SK-N-SH (cell line): ENCODE data around the gene PRPF40B. TPM values are rescaled to one million over a fixed set of nuclear protein-coding genes. Genes with fewer than 3 reads are reported as not detected.

ENCODE experiments used
- CTCF ChIA-PET: fragments of 300-600, 350-600 bp; formaldehyde crosslinking; extraction: SDS; loops from one replicate; lab custom pipeline; 2021; lab: Yijun Ruan, JAX
- POLR2A ChIA-PET: fragments of 350-600 bp; sonication (Branson Sonifier 250); formaldehyde crosslinking; extraction: SDS; loops from one replicate; lab custom pipeline; 2020; ENCODE audit warnings: antibody characterized with exemption, inconsistent platforms; lab: Yijun Ruan, JAX
- DNase-seq: peaks from one replicate; pipeline ENCODE4 v3.0.0; 2012
- H2AFZ ChIP-seq: fragments of 200-600 bp; sonication (generic); 2 replicates; pipeline ENCODE4 v1.8.1; 2016; ENCODE audit warnings: antibody characterized with exemption, mild to moderate bottlenecking, low read depth
- H3F3A ChIP-seq: fragments of 200-600 bp; sonication (generic); replicated peaks from 2 replicates; pipeline ENCODE3; 2016; ENCODE audit warnings: antibody characterized with exemption, mild to moderate bottlenecking; ENCODE audit not compliant: insufficient read depth
- H3K27ac ChIP-seq, 2 experiments: fragments of 200-500 bp in 1 of 2; fragments of 200-600 bp in 1 of 2; sonication (Bioruptor generic) in 1 of 2; sonication (generic), shearing (Covaris generic) in 1 of 2; 2 replicates each; pipeline versions ENCODE4 v1.5.1 to v1.6.1; 2014 to 2016; ENCODE audit warnings: low read depth in 2 of 2, inconsistent platforms in 1 of 2, low read length in 1 of 2, mild to moderate bottlenecking in 1 of 2, mixed read lengths in 1 of 2
- H3K27me3 ChIP-seq: fragments of 200-600 bp; sonication (generic), shearing (Covaris generic); 2 replicates; pipeline ENCODE4 v1.6.1; 2016; ENCODE audit warnings: mixed run types; ENCODE audit not compliant: insufficient read depth
- H3K36me3 ChIP-seq, 2 experiments: fragments of 200-500 bp in 1 of 2; fragments of 200-600 bp in 1 of 2; sonication (Bioruptor generic) in 1 of 2; sonication (generic) in 1 of 2; replicated peaks in 1 of 2; 2 replicates each; pipeline versions ENCODE3 to v1.5.1; 2014 to 2016; ENCODE audit warnings: low read length in 1 of 2, mild to moderate bottlenecking in 1 of 2; ENCODE audit not compliant: insufficient read depth in 2 of 2, control insufficient read depth in 1 of 2
- H3K4me1 ChIP-seq, 2 experiments: fragments of 200-500 bp in 1 of 2; fragments of 200-600 bp in 1 of 2; sonication (Bioruptor generic) in 1 of 2; sonication (generic), shearing (Covaris generic) in 1 of 2; 2 replicates each; pipeline versions ENCODE4 v1.5.1 to v1.6.1; 2014 to 2016; ENCODE audit warnings: low read depth in 1 of 2, low read length in 1 of 2, mixed run types in 1 of 2; ENCODE audit not compliant: insufficient read depth in 2 of 2, control insufficient read depth in 1 of 2
- H3K4me2 ChIP-seq: fragments of 200-600 bp; sonication (generic), shearing (Covaris generic); 2 replicates; pipeline ENCODE4 v1.6.1; 2017; ENCODE audit warnings: mixed run types
- H3K4me3 ChIP-seq, 2 experiments: fragments of 200-500 bp in 1 of 2; fragments of 200-600 bp in 1 of 2; sonication (Bioruptor generic) in 1 of 2; sonication (generic), shearing (Covaris generic) in 1 of 2; 2 replicates each; pipeline versions ENCODE4 v1.5.1 to v1.8.1; 2014 to 2016; ENCODE audit warnings: low read depth in 2 of 2, inconsistent platforms in 1 of 2, low read length in 1 of 2, mild to moderate bottlenecking in 1 of 2, mixed read lengths in 1 of 2, moderate library complexity in 1 of 2
- H3K79me2 ChIP-seq: fragments of 200-600 bp; sonication (generic); 2 replicates; pipeline ENCODE4 v1.8.1; 2017; ENCODE audit warnings: mild to moderate bottlenecking; ENCODE audit not compliant: insufficient read depth
- H3K9ac ChIP-seq: fragments of 200-600 bp; sonication (generic); 2 replicates; pipeline ENCODE4 v1.6.1; 2017; ENCODE audit warnings: mixed run types
- H3K9me2 ChIP-seq: fragments of 200-600 bp; sonication (generic); 2 replicates; pipeline ENCODE4 v1.6.1; 2017; ENCODE audit warnings: mixed run types
- H3K9me3 ChIP-seq: fragments of 200-600 bp; sonication (generic); 2 replicates; pipeline ENCODE4 v1.6.1; 2017; ENCODE audit warnings: mixed run types, mild to moderate bottlenecking, moderate library complexity
- H4K20me1 ChIP-seq: fragments of 200-600 bp; sonication (generic); 2 replicates; pipeline ENCODE4 v1.6.1; 2017; ENCODE audit warnings: mild to moderate bottlenecking, mixed run types; ENCODE audit not compliant: insufficient read depth
- CHD2 ChIP-seq: fragments of 150-350 bp; IDR thresholded peaks from 2 replicates; pipeline ENCODE4 v1.6.1; 2018; ENCODE audit warnings: low read length; ENCODE audit not compliant: partially characterized antibody
- EP300 ChIP-seq, 2 experiments: IDR thresholded peaks; 2 replicates each; pipeline versions ENCODE4 v1.4.0 to v1.6.1; 2012; ENCODE audit warnings: borderline replicate concordance in 1 of 2, low read depth in 1 of 2, low read length in 1 of 2
- FOXM1 ChIP-seq: IDR thresholded peaks from 2 replicates; pipeline ENCODE4 v1.4.0; 2012; ENCODE audit warnings: low read depth, mild to moderate bottlenecking
- GATA2 ChIP-seq: sonication (generic); formaldehyde crosslinking; IDR thresholded peaks from 2 replicates; pipeline ENCODE4 v1.5.0; 2020; ENCODE audit warnings: mild to moderate bottlenecking, missing genetic modification reagents
- MEF2A ChIP-seq: IDR thresholded peaks from 2 replicates; pipeline ENCODE4 v1.4.0; 2012; ENCODE audit warnings: low read depth, borderline replicate concordance
- POLR2AphosphoS5 ChIP-seq: IDR thresholded peaks from 2 replicates; pipeline ENCODE4 v1.6.1; 2012; ENCODE audit warnings: low read depth, low read length
- RAD21 ChIP-seq: IDR thresholded peaks from 2 replicates; pipeline ENCODE4 v1.6.1; 2012; ENCODE audit warnings: mild to moderate bottlenecking, low read length
- RCOR1 ChIP-seq: fragments of 150-350 bp; IDR thresholded peaks from 2 replicates; pipeline ENCODE4 v1.6.1; 2017; ENCODE audit warnings: antibody characterized with exemption, low read length
- SMC3 ChIP-seq: IDR thresholded peaks from 2 replicates; pipeline ENCODE4 v1.6.1; 2012; ENCODE audit warnings: low read depth, low read length, improper control_type of control experiment
- TEAD4 ChIP-seq: IDR thresholded peaks from 2 replicates; pipeline ENCODE4 v1.4.0; 2012; ENCODE audit warnings: mild to moderate bottlenecking, borderline replicate concordance; ENCODE audit not compliant: insufficient read depth
- YY1 ChIP-seq: IDR thresholded peaks from 2 replicates; pipeline ENCODE4 v1.4.0; 2012; ENCODE audit warnings: low read depth, mild to moderate bottlenecking
- WGBS: methylation state at CpG from one replicate; pipeline ENCODE4 v1.1.6; 2017; ENCODE audit warnings: low lambda C conversion rate; 5-methylcytosine and 5-hydroxymethylcytosine counted together
- polyA plus RNA-seq, 3 experiments: library from polyadenylated mRNA; depleted of rRNA; stranded (reverse); fragments of >200 nt; gene quantifications; 2 replicates each; pipeline ENCODE4 v1.2.3, GENCODE V29; 2012
- TF ChIP-seq, protein P1 (sequence below): IDR thresholded peaks from 2 replicates; pipeline ENCODE4 v1.4.0; 2012; ENCODE audit warnings: low read depth
- TF ChIP-seq, protein P2 (sequence below): IDR thresholded peaks from 2 replicates; pipeline ENCODE4 v1.4.0; 2012; ENCODE audit warnings: low read depth, borderline replicate concordance
- TF ChIP-seq, protein P3 (sequence below): fragments of 200-600 bp; sonication (generic); IDR thresholded peaks from 2 replicates; pipeline ENCODE4 v1.6.1; 2017; ENCODE audit warnings: antibody characterized with exemption, mild to moderate bottlenecking, moderate library complexity
- TF ChIP-seq, protein P4 (sequence below): fragments of 150-350 bp; IDR thresholded peaks from 2 replicates; pipeline ENCODE4 v1.6.1; 2016; ENCODE audit warnings: mild to moderate bottlenecking, low read depth, low read length

Gene PRPF40B
- polyA plus RNA-seq, 1 of the 3 experiments (the other 2 are of a cell fraction): 27.0 TPM

DNA sequence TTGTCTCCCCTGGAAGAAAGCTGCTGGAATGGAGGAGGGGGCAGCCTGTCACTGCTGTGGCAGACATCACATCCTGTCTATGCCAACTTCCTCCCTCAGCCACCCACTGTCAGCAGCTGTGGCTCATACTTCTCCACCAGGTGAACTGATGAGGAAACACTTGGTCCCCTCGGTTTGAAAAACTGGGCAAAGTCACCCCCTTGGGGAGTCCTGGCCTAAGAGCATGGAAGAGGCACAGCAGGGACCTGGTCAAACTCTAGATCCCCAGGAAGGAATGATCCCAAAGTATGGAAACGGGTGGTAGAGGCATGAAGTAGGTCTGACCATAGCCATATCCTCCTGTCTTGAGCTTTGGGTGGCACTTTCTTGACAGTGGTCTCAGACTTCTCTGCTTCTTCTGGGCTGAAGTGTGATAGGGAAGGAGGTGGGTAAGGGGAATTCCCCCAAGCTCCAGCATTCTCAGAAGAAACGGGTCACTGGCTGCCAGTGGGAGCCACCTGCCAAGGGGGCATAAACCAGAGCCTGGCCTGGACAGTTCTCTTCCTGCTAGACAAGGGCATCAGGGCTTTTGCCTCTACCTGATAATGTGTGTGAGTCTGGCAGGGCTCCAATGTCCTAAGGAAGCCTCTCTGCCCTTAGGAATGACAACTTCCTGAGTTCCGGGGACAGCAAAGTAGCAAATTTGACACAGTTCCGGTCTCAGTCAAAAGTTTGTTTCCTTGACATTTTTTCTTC is 47.8 kb downstream of the PRPF40B start:
- Histone ChIP-seq H3F3A (peaks cover 26% of the 10 kb centered on the region), H3K4me3 (no peak overlapping the region), H3K4me2 (no peak overlapping the region), H3K9ac (no peak overlapping the region), H3K79me2 (peaks cover 76% of the 10 kb centered on the region), H3K36me3 (no peaks in the 10 kb centered on the region), H3K27ac (peak overlapping the region in 1 of 2 experiments; percentile 26; a peak in 1 of 4 replicates), H3K9me2 (no peaks in the 10 kb centered on the region), H3K27me3 (no peaks in the 10 kb centered on the region), H2AFZ (no peak overlapping the region), H3K9me3 (no peaks in the 10 kb centered on the region), H4K20me1 (no peaks in the 10 kb centered on the region; the same call in 1 of the 2 replicates), H3K4me1 (peaks cover 41 to 49% of the 10 kb centered on the region in 2 experiments)
- ChIA-PET POLR2A (no interaction called here), CTCF (interaction anchor here (0.8 to 4.2 kb wide), 6 partner anchors 8 to 36 kb away, joined by 3 to 22 read pairs (median 7); partner anchors contain the start of gene FMNL3)
- TF ChIP-seq SMC3 (no peak), CHD2 (no peak), YY1 (no peak), MEF2A (no peak), GATA2 (no peak), TEAD4 (no peak), RAD21 (no peak), FOXM1 (no peak)
- TF ChIP-seq, protein P1, sequence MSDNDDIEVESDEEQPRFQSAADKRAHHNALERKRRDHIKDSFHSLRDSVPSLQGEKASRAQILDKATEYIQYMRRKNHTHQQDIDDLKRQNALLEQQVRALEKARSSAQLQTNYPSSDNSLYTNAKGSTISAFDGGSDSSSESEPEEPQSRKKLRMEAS: no peak
- 84% methylated on average over 5 of the region's 5 CpGs for WGBS
- DNase-seq: no peak

DNA sequence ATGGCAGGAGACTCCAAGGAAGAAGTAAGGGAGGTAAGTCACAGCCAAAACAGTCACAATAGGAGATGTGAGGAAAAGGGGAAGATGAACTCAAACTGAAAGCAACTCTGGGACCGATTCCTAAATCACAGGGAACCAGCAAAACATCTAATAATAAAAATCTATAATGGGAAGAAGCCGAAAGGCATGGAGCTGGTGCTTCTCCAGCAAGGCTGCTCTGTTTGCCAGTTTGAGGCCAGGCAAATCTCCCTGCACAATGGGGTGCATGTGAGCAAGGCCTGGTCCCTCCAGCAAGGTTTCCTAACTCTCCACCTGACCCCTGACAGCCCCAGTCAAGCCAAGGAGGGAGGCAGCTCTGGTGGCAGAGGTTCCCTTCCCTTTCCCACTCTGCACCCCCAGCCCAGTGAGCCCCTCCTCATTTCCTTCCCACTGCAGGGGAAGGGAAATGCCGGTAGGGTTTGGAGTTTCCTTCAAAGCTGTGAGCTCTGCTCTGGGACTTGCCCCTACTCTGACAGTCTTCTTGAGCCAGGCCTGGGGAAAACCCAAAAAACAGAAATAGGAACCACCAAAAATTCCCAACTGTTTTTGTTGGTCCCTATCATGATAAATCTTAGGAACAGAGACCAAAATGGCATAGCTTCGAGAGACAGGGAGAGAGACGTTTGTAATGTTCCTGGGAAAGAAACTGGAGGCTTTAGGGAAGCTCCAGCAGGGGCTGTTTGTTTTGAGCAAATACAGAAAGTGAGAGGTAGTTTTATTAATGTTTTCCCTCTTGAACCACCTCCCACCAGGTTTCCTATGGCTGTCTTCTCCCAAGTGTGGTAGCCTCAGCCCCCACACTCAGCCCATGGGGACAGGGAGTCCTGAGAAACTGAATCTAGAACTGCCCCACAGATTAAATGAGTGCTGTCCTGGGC is 49.2 kb downstream of the PRPF40B start:
- peaks cover 5% of the 10 kb centered on the region; the same call in 1 of the 2 replicates for H4K20me1 ChIP-seq
- peak overlapping the region; percentile 96 to 98 for H3K27ac ChIP-seq
- CTCF ChIA-PET: interaction anchor here (1.0 to 4.2 kb wide), 15 partner anchors 9 to 325 kb away, joined by 3 to 29 read pairs (median 7); partner anchors contain the start of genes FMNL3 and TMBIM6
- peaks cover 26% of the 10 kb centered on the region for H3F3A ChIP-seq
- peaks cover 38 to 49% of the 10 kb centered on the region in 2 experiments for H3K4me1 ChIP-seq
- no peaks in the 10 kb centered on the region for H3K27me3 ChIP-seq
- no peak overlapping the region for H3K4me3 ChIP-seq
- no peak for DNase-seq
- peak overlapping the region; percentile 83 for H3K4me2 ChIP-seq
- no peak overlapping the region for H2AFZ ChIP-seq
- no peaks in the 10 kb centered on the region for H3K9me2 ChIP-seq
- 85% methylated on average over 5 of the region's 5 CpGs for WGBS
- H3K9ac ChIP-seq: peak overlapping the region; percentile 79; the same call in 1 of the 2 replicates
- H3K9me3 ChIP-seq: no peaks in the 10 kb centered on the region
- peaks cover 81% of the 10 kb centered on the region for H3K79me2 ChIP-seq
- no peaks in the 10 kb centered on the region for H3K36me3 ChIP-seq
- TF ChIP-seq, protein P2, sequence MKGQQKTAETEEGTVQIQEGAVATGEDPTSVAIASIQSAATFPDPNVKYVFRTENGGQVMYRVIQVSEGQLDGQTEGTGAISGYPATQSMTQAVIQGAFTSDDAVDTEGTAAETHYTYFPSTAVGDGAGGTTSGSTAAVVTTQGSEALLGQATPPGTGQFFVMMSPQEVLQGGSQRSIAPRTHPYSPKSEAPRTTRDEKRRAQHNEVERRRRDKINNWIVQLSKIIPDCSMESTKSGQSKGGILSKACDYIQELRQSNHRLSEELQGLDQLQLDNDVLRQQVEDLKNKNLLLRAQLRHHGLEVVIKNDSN: no peak
- TF ChIP-seq EP300 (IDR thresholded peaks at IDR 0.05; ENCODE audit: borderline replicate concordance in 1 of 2, low read depth in 1 of 2, low read length in 1 of 2) (no peak), RCOR1 (no peak), POLR2AphosphoS5 (no peak)
- TF ChIP-seq, protein P3, sequence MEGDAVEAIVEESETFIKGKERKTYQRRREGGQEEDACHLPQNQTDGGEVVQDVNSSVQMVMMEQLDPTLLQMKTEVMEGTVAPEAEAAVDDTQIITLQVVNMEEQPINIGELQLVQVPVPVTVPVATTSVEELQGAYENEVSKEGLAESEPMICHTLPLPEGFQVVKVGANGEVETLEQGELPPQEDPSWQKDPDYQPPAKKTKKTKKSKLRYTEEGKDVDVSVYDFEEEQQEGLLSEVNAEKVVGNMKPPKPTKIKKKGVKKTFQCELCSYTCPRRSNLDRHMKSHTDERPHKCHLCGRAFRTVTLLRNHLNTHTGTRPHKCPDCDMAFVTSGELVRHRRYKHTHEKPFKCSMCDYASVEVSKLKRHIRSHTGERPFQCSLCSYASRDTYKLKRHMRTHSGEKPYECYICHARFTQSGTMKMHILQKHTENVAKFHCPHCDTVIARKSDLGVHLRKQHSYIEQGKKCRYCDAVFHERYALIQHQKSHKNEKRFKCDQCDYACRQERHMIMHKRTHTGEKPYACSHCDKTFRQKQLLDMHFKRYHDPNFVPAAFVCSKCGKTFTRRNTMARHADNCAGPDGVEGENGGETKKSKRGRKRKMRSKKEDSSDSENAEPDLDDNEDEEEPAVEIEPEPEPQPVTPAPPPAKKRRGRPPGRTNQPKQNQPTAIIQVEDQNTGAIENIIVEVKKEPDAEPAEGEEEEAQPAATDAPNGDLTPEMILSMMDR: no peak
- TF ChIP-seq, protein P4, sequence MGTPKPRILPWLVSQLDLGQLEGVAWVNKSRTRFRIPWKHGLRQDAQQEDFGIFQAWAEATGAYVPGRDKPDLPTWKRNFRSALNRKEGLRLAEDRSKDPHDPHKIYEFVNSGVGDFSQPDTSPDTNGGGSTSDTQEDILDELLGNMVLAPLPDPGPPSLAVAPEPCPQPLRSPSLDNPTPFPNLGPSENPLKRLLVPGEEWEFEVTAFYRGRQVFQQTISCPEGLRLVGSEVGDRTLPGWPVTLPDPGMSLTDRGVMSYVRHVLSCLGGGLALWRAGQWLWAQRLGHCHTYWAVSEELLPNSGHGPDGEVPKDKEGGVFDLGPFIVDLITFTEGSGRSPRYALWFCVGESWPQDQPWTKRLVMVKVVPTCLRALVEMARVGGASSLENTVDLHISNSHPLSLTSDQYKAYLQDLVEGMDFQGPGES: no peak
- POLR2A ChIA-PET: interaction anchor here (0.5 to 3.2 kb wide), 8 partner anchors 9 to 111 kb away, joined by 3 to 20 read pairs (median 6); partner anchors contain the start of genes FMNL3 and TMBIM6
